IMR-90 (cell line): ENCODE results near the gene FAT2. TPM values are rescaled to one million over a fixed set of nuclear protein-coding genes. Genes with fewer than 3 reads are reported as not detected.

Source experiments
- ATAC-seq: fragments of 200-7000 bp; cut with Tn5 transposase; 2 replicates; pipeline ENCODE4 v1.9.1; 2020; ENCODE audit warnings: low read depth, mild to moderate bottlenecking, moderate library complexity
- BruUV-seq: library from RNA; stranded (reverse); fragments of 400-500 nt; replicated peaks from 2 replicates; lab custom pipeline; 2021; lab: Mats Ljungman, UMichigan
- CTCF ChIA-PET: fragments of 300-600 bp; formaldehyde crosslinking; extraction: SDS; loops from one replicate; lab custom pipeline; 2021; ENCODE audit warnings: antibody characterized with exemption; lab: Yijun Ruan, JAX
- POLR2A ChIA-PET: fragments of 300-600 bp; sonication (Branson Sonifier 250); formaldehyde crosslinking; loops from one replicate; lab custom pipeline; 2022; ENCODE audit warnings: antibody characterized with exemption; ENCODE audit not compliant: unreplicated experiment; lab: Charles Lee
- DNase-seq: peaks from one replicate; pipeline ENCODE4 v3.0.0; 2013
- H2AFZ ChIP-seq: replicated peaks from 2 replicates; pipeline ENCODE3; 2013; ENCODE audit warnings: low read length, mild to moderate bottlenecking; ENCODE audit not compliant: poor library complexity
- H2AK5ac ChIP-seq: 2 replicates; pipeline ENCODE4 v1.6.1; 2013; ENCODE audit warnings: low read depth, low read length, inconsistent platforms
- H2AK9ac ChIP-seq: replicated peaks from 2 replicates; pipeline ENCODE3; 2013; ENCODE audit warnings: mild to moderate bottlenecking, low read depth, low read length, moderate library complexity; ENCODE audit not compliant: poor library complexity
- H2BK120ac ChIP-seq: 2 replicates; pipeline ENCODE4 v1.6.1; 2013; ENCODE audit warnings: low read depth, low read length, inconsistent platforms
- H2BK15ac ChIP-seq: 3 replicates; pipeline ENCODE4 v1.6.1; 2013; ENCODE audit warnings: low read depth, low read length, inconsistent platforms
- H2BK20ac ChIP-seq: 2 replicates; pipeline ENCODE4 v1.6.1; 2013; ENCODE audit warnings: low read depth, mild to moderate bottlenecking, inconsistent platforms, low read length, moderate library complexity
- H2BK5ac ChIP-seq: 2 replicates; pipeline ENCODE4 v1.6.1; 2013; ENCODE audit warnings: mild to moderate bottlenecking, low read depth, low read length, inconsistent platforms; ENCODE audit not compliant: poor library complexity, severe bottlenecking
- H3K14ac ChIP-seq: replicated peaks from 2 replicates; pipeline ENCODE4 v1.6.1; 2013; ENCODE audit warnings: low read depth, low read length, inconsistent platforms
- H3K18ac ChIP-seq: 2 replicates; pipeline ENCODE4 v1.6.1; 2013; ENCODE audit warnings: low read depth, low read length, control low read depth
- H3K23ac ChIP-seq: 2 replicates; pipeline ENCODE4 v1.6.1; 2013; ENCODE audit warnings: low read depth, low read length, inconsistent platforms
- H3K27ac ChIP-seq: 2 replicates; pipeline ENCODE4 v1.5.1; 2013; ENCODE audit warnings: mild to moderate bottlenecking, control low read depth, low read length; ENCODE audit not compliant: insufficient read depth
- H3K27me3 ChIP-seq: 2 replicates; pipeline ENCODE4 v1.6.1; 2013; ENCODE audit warnings: low read length; ENCODE audit not compliant: control insufficient read depth, insufficient read depth
- H3K36me3 ChIP-seq: 2 replicates; pipeline ENCODE4 v1.6.1; 2013; ENCODE audit warnings: low read length, mixed read lengths; ENCODE audit not compliant: control insufficient read depth, insufficient read depth
- H3K4ac ChIP-seq: 2 replicates; pipeline ENCODE4 v1.6.1; 2013; ENCODE audit warnings: low read depth, low read length, inconsistent platforms
- H3K4me1 ChIP-seq: 2 replicates; pipeline ENCODE4 v1.6.1; 2013; ENCODE audit warnings: low read length, mixed read lengths; ENCODE audit not compliant: control insufficient read depth, insufficient read depth
- H3K4me2 ChIP-seq: 2 replicates; pipeline ENCODE4 v1.6.1; 2013; ENCODE audit warnings: low read depth, mild to moderate bottlenecking, control low read depth, low read length, moderate library complexity
- H3K4me3 ChIP-seq: 2 replicates; pipeline ENCODE4 v1.5.1; 2013; ENCODE audit warnings: low read depth, mild to moderate bottlenecking, control low read depth, low read length, moderate library complexity; ENCODE audit not compliant: insufficient read depth
- H3K56ac ChIP-seq: 2 replicates; pipeline ENCODE4 v1.6.1; 2013; ENCODE audit warnings: low read length, inconsistent platforms; ENCODE audit not compliant: insufficient read depth; ENCODE audit errors: extremely low read depth
- H3K79me1 ChIP-seq, 2 experiments: 2 replicates each; pipeline ENCODE4 v1.6.1; 2013; ENCODE audit warnings: low read length in 2 of 2, inconsistent platforms in 1 of 2, low read depth in 1 of 2
- H3K9ac ChIP-seq: 2 replicates; pipeline ENCODE4 v1.6.1; 2013; ENCODE audit warnings: low read depth, low read length, control low read depth
- H3K9me1 ChIP-seq: 2 replicates; pipeline ENCODE4 v1.6.1; 2013; ENCODE audit warnings: low read length, inconsistent platforms; ENCODE audit not compliant: insufficient read depth
- H3K9me3 ChIP-seq: 2 replicates; pipeline ENCODE4 v1.6.1; 2013; ENCODE audit warnings: low read length; ENCODE audit not compliant: control insufficient read depth, insufficient read depth
- H4K20me1 ChIP-seq: 2 replicates; pipeline ENCODE4 v1.6.1; 2013; ENCODE audit warnings: low read length, inconsistent platforms; ENCODE audit not compliant: insufficient read depth
- H4K5ac ChIP-seq: 2 replicates; pipeline ENCODE4 v1.6.1; 2013; ENCODE audit warnings: mild to moderate bottlenecking, low read depth, low read length, control low read depth
- H4K8ac ChIP-seq, 2 experiments: 2 replicates each; pipeline ENCODE4 v1.6.1; 2013; ENCODE audit warnings: low read depth in 2 of 2, low read length in 2 of 2, control low read depth in 1 of 2, inconsistent platforms in 1 of 2
- H4K91ac ChIP-seq: 2 replicates; pipeline ENCODE4 v1.6.1; 2013; ENCODE audit warnings: low read depth, low read length, inconsistent platforms; ENCODE audit not compliant: insufficient read depth
- CHD1 ChIP-seq: IDR thresholded peaks from 2 replicates; pipeline ENCODE4 v1.6.1; 2012; ENCODE audit warnings: low read depth, low read length, improper control_type of control experiment
- MAFK ChIP-seq: IDR thresholded peaks from 2 replicates; pipeline ENCODE4 v1.6.1; 2012; ENCODE audit warnings: low read depth, low read length, improper control_type of control experiment
- NFE2L2 ChIP-seq: fragments of 150-350 bp; IDR thresholded peaks from 2 replicates; pipeline ENCODE4 v1.6.1; 2016; ENCODE audit warnings: low read depth, mild to moderate bottlenecking, low read length
- WGBS, 2 experiments: methylation state at CpG; one replicate each; pipeline versions ENCODE4 v1.1.5 to v1.1.7; 2013; ENCODE audit warnings: missing lambda C conversion rate in 2 of 2; ENCODE audit not compliant: insufficient read length in 1 of 2; ENCODE audit errors: extremely low coverage in 2 of 2; 5-methylcytosine and 5-hydroxymethylcytosine counted together
- dilution Hi-C: fragments of 300-500 bp; cut with HindIII; formaldehyde crosslinking; loops from one replicate; pipeline ENCODE4 v1.14.3; 2018; ENCODE audit warnings: low sequenced_read_pairs; ENCODE audit not compliant: unreplicated experiment
- in situ Hi-C: fragments of 300-500 bp; cut with MboI; formaldehyde crosslinking; loops from 3 replicates; pipeline ENCODE4 v1.14.3; 2019; ENCODE audit warnings: low sequenced_read_pairs, inconsistent platforms, mixed read lengths
- intact Hi-C: fragments of 100-400 bp; cut with micrococcal nuclease; formaldehyde crosslinking; loops from 2 replicates; pipeline ENCODE4 v1.10.0; 2022
- polyA plus RNA-seq, 3 experiments: library from polyadenylated mRNA; depleted of rRNA; stranded (reverse); fragments of >200 nt; gene quantifications; 2 replicates each; pipeline ENCODE4 v1.2.3, GENCODE V29; 2012; ENCODE audit warnings: low replicate concordance in 1 of 3
- total RNA-seq: library from RNA; depleted of rRNA; stranded (reverse); fragments of >200 nt; gene quantifications from 2 replicates; pipeline ENCODE4 v1.2.3, GENCODE V29; 2012

FAT2 gene
- total and polyA plus RNA-seq, 2 of the 4 experiments (the other 2 are of a cell fraction), result under 0.01 to 0.03 TPM

DNA sequence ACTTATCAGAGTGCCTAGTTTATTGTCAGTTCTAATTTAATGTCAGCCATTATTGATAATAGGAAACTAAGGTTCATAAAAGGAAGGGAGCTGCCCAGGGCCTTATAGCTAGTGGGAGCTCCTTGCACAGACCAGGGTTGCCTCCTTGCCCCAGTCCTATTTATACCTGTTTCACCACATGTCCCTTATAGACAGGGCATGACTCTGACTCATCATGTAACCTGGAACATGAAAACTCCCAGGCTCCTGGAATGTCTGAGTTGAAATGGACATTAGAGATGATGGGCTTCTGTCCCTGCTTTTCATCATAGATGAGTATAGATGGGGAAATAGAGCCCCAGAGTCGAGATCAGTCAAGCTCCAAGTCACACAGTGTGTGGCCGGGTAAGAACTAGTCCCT, 21.1 kb downstream of the FAT2 start:
- Histone ChIP-seq H2BK120ac (no peak overlapping the region), H3K23ac (no peak overlapping the region), H3K4me3 (no peak overlapping the region), H3K27ac (no peak overlapping the region), H2BK15ac (no peak overlapping the region), H3K9ac (no peak overlapping the region), H3K56ac (no peak overlapping the region), H3K4me2 (no peak overlapping the region), H3K18ac (no peak overlapping the region), H4K20me1 (no peaks in the 10 kb centered on the region), H4K91ac (no peak overlapping the region), H3K79me1 (no peaks in the 10 kb centered on the region), H3K9me1 (no peaks in the 10 kb centered on the region), H3K14ac (no peak overlapping the region), H4K8ac (no peak overlapping the region), H4K5ac (no peak overlapping the region), H2BK5ac (no peak overlapping the region), H3K4ac (no peak overlapping the region), H3K9me3 (no peaks in the 10 kb centered on the region), H3K36me3 (no peaks in the 10 kb centered on the region), H2AK9ac (no peak overlapping the region), H3K4me1 (no peaks in the 10 kb centered on the region), H2AK5ac (no peak overlapping the region), H2AFZ (no peak overlapping the region), H2BK20ac (no peak overlapping the region), H3K27me3 (peaks cover 13% of the 10 kb centered on the region)
- CTCF ChIA-PET, result no interaction called here
- POLR2A ChIA-PET, result no interaction called here
- no CpG with 5 or more reads among the region's 2 CpGs for WGBS, 2 experiments
- DNase-seq, result no peak
- ATAC-seq, result no peak
- intact Hi-C loops (no loop called here), dilution Hi-C loops (no loop called here), in situ Hi-C loops (no loop called here)
- no peak for TF ChIP-seq NFE2L2
- TF ChIP-seq CHD1, result no peak
- TF ChIP-seq MAFK, result no peak
- BruUV-seq, result no TSS peak
